ENCODE data around the gene GRIN2A.

GRIN2A gene

DNA sequence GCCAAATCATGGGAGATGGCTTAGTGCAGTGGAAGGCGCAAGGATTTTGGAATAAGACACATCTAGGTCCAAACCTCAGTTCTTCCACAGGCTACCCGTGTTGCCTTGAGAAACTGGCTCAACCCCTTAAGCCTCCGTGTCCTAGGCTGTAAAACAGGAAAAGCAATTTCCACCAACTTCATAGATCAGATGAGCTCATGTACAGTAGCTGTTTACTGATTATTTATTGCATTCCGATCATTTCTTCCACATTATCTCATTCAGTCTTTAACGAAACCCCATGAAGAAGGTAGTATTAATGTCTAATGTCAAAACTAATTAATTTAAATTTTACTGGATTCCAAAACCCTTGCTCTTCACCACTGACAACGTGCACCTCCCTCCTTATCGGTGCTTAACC lies 231.6 kb downstream of the GRIN2A start:
- Histone ChIP-seq H2AFZ (ENCODE audit: low read length, unreplicated experiment) (no peak overlapping the region), H3K27me3 (ENCODE audit: insufficient read depth, low read length) (no peaks in the 10 kb centered on the region), H3K36me3 (ENCODE audit: insufficient read depth, low read length) (no peaks in the 10 kb centered on the region), H3K27ac (ENCODE audit: low read depth, low read length) (no peak overlapping the region), H3K4me1 (ENCODE audit: control insufficient read depth, insufficient read depth, low read length, unreplicated experiment) (no peaks in the 10 kb centered on the region), H3K4me3 (ENCODE audit: low read depth, low read length) (no peak overlapping the region), H3K79me2 (ENCODE audit: control insufficient read depth, insufficient read depth, low read length, unreplicated experiment) (no peaks in the 10 kb centered on the region)

DNA sequence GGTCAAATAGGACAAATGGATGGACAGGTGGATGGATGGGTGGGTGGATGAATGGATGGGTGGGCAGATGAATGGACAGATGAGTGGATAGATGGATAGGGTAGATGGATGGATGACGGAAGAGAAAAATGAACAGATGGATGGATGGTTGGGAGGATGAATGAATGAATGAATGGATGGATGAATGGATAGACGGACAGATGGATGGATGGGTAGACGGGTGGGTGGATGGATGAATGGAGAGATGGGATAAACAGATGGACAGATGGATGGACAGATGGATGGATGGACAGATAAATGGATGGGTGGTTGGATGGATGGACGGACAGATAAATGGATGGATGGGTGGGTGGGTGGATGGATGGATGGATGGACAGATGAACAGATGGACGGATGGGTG lies 232.8 kb downstream of the GRIN2A start:
- Histone ChIP-seq H3K27ac (ENCODE audit: low read depth, low read length) (no peak overlapping the region), H2AFZ (ENCODE audit: low read length, unreplicated experiment) (no peak overlapping the region)

DNA sequence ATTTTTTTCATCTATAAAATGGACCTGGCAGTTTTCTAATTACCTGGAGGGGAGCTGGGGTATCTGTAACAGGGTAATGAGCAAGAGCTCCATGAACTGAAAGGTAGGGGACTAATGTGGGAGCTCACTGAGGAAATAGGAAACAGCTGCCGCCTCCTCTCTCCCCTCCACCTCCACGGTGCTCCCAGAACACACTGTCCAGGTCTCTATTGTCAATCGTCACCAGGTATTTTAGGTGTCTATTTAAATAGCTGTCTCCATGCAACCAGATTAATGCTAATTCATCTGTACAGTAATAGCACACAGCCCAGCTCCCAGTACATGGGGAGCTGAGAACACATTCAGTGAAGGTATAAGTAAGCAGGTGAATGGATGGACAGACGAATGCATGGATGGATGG lies 233.3 kb downstream of the GRIN2A start:
- no peak overlapping the region for H2AFZ ChIP-seq (ENCODE audit: low read length, unreplicated experiment)
- no peak overlapping the region for H3K27ac ChIP-seq (ENCODE audit: low read depth, low read length)
- no peaks in the 10 kb centered on the region for H3K79me2 ChIP-seq (ENCODE audit: control insufficient read depth, insufficient read depth, low read length, unreplicated experiment)
- H3K4me3 ChIP-seq (ENCODE audit: low read depth, low read length) = no peak overlapping the region
- H3K27me3 ChIP-seq (ENCODE audit: insufficient read depth, low read length) = no peaks in the 10 kb centered on the region
- H3K36me3 ChIP-seq (ENCODE audit: insufficient read depth, low read length) = no peaks in the 10 kb centered on the region
- H3K4me1 ChIP-seq (ENCODE audit: control insufficient read depth, insufficient read depth, low read length, unreplicated experiment) = no peaks in the 10 kb centered on the region

More for the DNA sequence above, 232.8 kb downstream of the GRIN2A start:
- Histone ChIP-seq H3K27me3 (ENCODE audit: insufficient read depth, low read length) (no peaks in the 10 kb centered on the region), H3K36me3 (ENCODE audit: insufficient read depth, low read length) (no peaks in the 10 kb centered on the region), H3K79me2 (ENCODE audit: control insufficient read depth, insufficient read depth, low read length, unreplicated experiment) (no peaks in the 10 kb centered on the region), H3K4me3 (ENCODE audit: low read depth, low read length) (no peak overlapping the region), H3K4me1 (ENCODE audit: control insufficient read depth, insufficient read depth, low read length, unreplicated experiment) (no peaks in the 10 kb centered on the region)

DNA sequence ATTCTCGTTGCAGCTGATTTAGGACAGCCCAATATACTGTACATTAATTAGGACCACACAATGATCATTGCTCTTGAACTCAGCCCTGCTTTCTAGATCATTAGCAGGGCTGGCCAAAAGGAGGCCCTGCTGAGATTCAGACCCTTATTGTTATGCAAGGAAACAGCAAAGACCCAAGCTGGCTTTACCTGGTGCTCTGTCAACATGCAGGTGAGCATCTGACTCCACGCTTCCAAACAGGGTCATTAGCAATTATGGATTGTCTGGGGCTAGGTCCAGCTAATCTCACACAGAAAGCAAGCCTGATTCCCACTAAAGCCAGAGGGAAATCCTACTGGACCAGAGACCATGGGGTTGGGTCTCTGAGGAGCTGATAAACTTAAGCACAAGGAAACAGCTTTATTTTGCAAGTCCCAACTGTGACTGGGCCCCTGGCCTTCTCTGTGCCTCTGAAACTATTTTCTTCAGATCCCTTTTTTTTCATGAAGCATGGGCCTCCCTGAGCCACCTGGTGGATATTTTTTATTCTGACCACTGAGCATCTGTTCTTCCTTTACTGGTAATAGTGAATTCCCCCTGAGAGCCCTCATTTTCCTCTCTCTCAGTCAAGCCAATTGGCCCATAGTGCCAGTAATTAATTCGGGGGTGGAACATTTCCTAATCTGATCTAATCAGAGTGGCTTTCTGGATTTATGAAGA lies 236.1 kb downstream of the GRIN2A start:
- Histone ChIP-seq H3K27me3 (ENCODE audit: insufficient read depth, low read length) (no peaks in the 10 kb centered on the region), H3K4me1 (ENCODE audit: control insufficient read depth, insufficient read depth, low read length, unreplicated experiment) (no peaks in the 10 kb centered on the region), H3K79me2 (ENCODE audit: control insufficient read depth, insufficient read depth, low read length, unreplicated experiment) (no peaks in the 10 kb centered on the region), H2AFZ (ENCODE audit: low read length, unreplicated experiment) (no peak overlapping the region), H3K4me3 (ENCODE audit: low read depth, low read length) (no peak overlapping the region), H3K36me3 (ENCODE audit: insufficient read depth, low read length) (no peaks in the 10 kb centered on the region), H3K27ac (ENCODE audit: low read depth, low read length) (no peak overlapping the region)

DNA sequence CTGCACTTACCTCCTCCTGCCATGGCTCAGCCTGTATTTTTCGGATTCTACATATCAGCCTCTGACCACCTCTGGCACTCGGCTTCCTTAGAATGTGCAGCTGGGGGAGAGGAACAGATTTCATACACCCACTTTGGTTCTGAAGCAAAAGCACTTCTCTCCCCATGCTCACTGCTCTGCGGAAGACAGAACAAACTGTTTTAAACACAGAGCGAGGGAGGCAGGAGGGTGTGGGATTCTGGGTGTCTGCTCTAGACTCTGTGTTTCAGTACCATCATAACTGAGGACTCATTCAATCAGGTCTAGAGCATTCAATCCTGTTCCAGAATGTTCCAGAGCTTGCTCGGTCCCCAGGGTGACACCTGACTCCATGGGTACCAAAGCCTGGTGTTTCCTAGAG lies 239.1 kb downstream of the GRIN2A start:
- Histone ChIP-seq H2AFZ (ENCODE audit: low read length, unreplicated experiment) (no peak overlapping the region), H3K4me1 (ENCODE audit: control insufficient read depth, insufficient read depth, low read length, unreplicated experiment) (no peaks in the 10 kb centered on the region), H3K79me2 (ENCODE audit: control insufficient read depth, insufficient read depth, low read length, unreplicated experiment) (no peaks in the 10 kb centered on the region), H3K27me3 (ENCODE audit: insufficient read depth, low read length) (no peaks in the 10 kb centered on the region), H3K4me3 (ENCODE audit: low read depth, low read length) (no peak overlapping the region), H3K36me3 (ENCODE audit: insufficient read depth, low read length) (no peaks in the 10 kb centered on the region), H3K27ac (ENCODE audit: low read depth, low read length) (no peak overlapping the region)

DNA sequence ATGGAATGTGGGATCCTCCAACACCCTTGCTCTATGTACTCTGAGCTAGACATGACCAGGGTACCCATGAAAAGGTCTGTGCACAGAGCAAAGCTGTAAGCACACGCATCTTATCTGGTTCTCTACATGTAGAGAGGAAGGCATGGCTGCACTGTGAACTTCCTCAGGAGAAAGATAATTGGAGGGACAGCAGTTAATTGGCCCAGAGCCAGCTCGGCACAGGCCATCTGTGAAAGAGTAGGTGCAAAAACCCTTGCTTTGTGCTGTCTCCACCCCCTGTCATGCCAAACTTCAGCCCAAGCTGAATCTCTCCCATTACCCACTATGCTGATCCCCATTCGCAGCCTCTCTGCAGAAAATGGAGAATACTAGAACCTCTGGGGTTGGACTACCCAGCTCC lies 241.0 kb downstream of the GRIN2A start:
- H3K27me3 ChIP-seq (ENCODE audit: insufficient read depth, low read length) = no peaks in the 10 kb centered on the region
- no peaks in the 10 kb centered on the region for H3K4me1 ChIP-seq (ENCODE audit: control insufficient read depth, insufficient read depth, low read length, unreplicated experiment)
- H3K36me3 ChIP-seq (ENCODE audit: insufficient read depth, low read length) = no peaks in the 10 kb centered on the region
- H3K4me3 ChIP-seq (ENCODE audit: low read depth, low read length) = no peak overlapping the region
- no peak overlapping the region for H3K27ac ChIP-seq (ENCODE audit: low read depth, low read length)
- no peaks in the 10 kb centered on the region for H3K79me2 ChIP-seq (ENCODE audit: control insufficient read depth, insufficient read depth, low read length, unreplicated experiment)
- no peak overlapping the region for H2AFZ ChIP-seq (ENCODE audit: low read length, unreplicated experiment)

DNA sequence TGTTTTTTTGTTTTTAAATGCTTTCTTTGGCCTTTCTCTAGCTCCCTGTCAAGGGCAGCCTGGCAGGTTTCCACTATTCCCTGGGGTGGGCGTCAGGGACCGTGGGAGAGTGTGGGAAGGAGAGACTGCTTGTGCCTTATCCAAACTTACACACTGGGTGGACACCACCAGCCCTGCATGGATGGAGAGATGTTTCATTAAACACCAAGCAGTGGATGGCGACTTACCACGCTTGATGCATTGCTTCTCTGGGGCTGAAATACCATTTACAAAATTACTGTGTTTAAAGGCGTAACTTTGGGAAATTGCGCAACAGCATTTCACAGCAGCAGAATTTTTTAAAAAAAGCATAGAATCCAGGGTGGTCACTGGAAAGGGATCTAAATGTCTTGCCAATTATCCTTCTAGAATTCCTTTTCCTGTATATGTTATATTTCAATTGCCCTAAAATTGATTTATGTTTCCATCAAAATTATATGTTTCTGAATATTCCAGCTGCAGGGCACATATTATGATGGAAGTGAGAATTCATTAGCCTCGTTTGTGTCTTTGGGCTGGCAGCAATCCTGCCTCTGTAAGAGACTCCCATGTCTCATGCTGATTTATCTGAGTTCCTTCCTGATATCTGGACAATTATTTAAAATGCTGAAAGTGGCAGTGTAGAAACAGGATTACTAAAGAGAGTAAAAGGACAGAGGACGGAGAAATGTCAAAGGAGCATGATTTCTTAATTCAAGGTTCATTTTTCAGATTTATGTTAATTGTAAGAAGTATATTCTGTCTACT lies 247.3 kb downstream of the GRIN2A start:
- H3K36me3 ChIP-seq (ENCODE audit: insufficient read depth, low read length) = no peaks in the 10 kb centered on the region
- no peak overlapping the region for H2AFZ ChIP-seq (ENCODE audit: low read length, unreplicated experiment)
- H3K4me1 ChIP-seq (ENCODE audit: control insufficient read depth, insufficient read depth, low read length, unreplicated experiment) = no peaks in the 10 kb centered on the region
- H3K27me3 ChIP-seq (ENCODE audit: insufficient read depth, low read length) = no peaks in the 10 kb centered on the region
- H3K27ac ChIP-seq (ENCODE audit: low read depth, low read length) = no peak overlapping the region
- H3K4me3 ChIP-seq (ENCODE audit: low read depth, low read length) = no peak overlapping the region
- no peaks in the 10 kb centered on the region for H3K79me2 ChIP-seq (ENCODE audit: control insufficient read depth, insufficient read depth, low read length, unreplicated experiment)

DNA sequence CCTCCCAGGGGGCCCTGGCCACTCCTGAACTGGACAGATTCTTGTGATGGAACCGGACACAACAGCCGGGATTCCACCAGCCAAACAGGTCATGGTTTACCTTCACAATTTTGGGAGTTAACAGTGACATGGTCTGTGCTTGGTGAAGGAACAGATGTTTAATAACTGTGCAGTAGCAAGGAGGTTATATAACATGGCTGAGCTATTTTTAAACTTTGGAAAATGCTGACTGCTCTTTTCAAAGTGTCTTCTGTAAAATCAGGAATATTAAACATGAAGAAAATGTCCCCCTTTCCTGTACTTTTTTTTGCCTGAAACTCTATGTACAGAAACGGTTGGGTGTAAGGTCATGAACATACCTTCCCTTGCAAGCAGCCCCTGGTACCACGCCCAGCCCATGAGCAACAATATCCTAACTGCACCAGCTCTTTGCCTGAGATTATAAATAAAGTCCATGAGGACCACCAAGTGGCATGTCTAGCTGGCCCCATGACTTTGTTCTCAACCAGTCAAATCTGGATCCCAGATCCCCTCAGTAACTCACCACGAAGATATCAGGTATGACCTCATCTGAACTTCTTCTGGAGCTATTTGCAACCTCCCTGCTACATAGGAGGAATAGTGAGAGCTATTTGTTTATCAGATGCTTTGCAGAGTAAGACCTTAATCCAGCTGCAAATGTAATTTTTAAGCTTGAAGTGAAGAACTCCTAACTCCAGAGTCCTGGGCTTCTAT lies 249.1 kb downstream of the GRIN2A start:
- H3K36me3 ChIP-seq (ENCODE audit: insufficient read depth, low read length) = no peaks in the 10 kb centered on the region
- H3K4me1 ChIP-seq (ENCODE audit: control insufficient read depth, insufficient read depth, low read length, unreplicated experiment) = no peaks in the 10 kb centered on the region
- no peaks in the 10 kb centered on the region for H3K27me3 ChIP-seq (ENCODE audit: insufficient read depth, low read length)
- H2AFZ ChIP-seq (ENCODE audit: low read length, unreplicated experiment) = no peak overlapping the region
- no peak overlapping the region for H3K27ac ChIP-seq (ENCODE audit: low read depth, low read length)
- no peak overlapping the region for H3K4me3 ChIP-seq (ENCODE audit: low read depth, low read length)
- H3K79me2 ChIP-seq (ENCODE audit: control insufficient read depth, insufficient read depth, low read length, unreplicated experiment) = no peaks in the 10 kb centered on the region

DNA sequence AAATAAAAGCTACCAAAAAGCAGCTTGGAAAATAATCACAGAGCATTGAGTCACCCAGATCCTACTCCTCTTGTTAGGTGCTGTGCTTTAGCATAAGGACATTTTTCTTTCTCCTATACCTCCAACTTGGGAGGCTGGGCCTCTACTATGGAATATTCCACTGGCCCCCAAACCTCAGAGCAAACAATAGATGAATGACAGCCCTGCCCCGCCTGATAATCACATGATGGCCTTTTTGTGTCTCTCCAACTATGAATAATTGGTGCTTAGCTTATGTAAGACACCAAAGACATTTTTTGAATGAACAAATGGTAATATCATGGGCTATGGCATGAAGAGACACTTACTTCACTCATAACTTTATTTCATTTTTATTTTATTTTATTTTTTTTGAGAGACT lies 250.2 kb downstream of the GRIN2A start:
- no peaks in the 10 kb centered on the region for H3K27me3 ChIP-seq (ENCODE audit: insufficient read depth, low read length)
- no peak overlapping the region for H3K27ac ChIP-seq (ENCODE audit: low read depth, low read length)
- H3K36me3 ChIP-seq (ENCODE audit: insufficient read depth, low read length) = no peaks in the 10 kb centered on the region
- no peak overlapping the region for H3K4me3 ChIP-seq (ENCODE audit: low read depth, low read length)
- no peaks in the 10 kb centered on the region for H3K4me1 ChIP-seq (ENCODE audit: control insufficient read depth, insufficient read depth, low read length, unreplicated experiment)
- H2AFZ ChIP-seq (ENCODE audit: low read length, unreplicated experiment) = no peak overlapping the region
- H3K79me2 ChIP-seq (ENCODE audit: control insufficient read depth, insufficient read depth, low read length, unreplicated experiment) = no peaks in the 10 kb centered on the region

DNA sequence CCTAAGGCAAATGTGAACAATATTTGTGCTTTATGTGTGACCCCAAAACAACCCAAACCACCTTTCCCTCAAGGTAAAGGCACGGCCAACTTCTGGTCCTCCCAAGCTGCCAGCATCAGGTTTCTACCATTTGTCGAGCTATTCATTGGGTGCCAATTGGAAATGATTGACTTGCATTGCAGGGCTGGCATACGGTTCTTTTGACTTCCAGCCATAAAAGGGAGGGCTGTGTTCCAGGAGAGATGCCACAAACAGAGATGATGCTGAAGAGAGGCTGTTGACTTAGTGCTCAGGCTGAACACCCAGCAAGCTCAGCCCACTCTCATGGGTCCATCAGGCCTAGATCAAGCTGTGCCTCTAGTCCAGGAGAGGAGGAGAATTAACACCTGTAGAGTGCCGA lies 252.4 kb downstream of the GRIN2A start:
- Histone ChIP-seq H3K4me1 (ENCODE audit: control insufficient read depth, insufficient read depth, low read length, unreplicated experiment) (no peaks in the 10 kb centered on the region), H3K27ac (ENCODE audit: low read depth, low read length) (no peak overlapping the region), H3K36me3 (ENCODE audit: insufficient read depth, low read length) (no peaks in the 10 kb centered on the region), H3K4me3 (ENCODE audit: low read depth, low read length) (no peak overlapping the region), H2AFZ (ENCODE audit: low read length, unreplicated experiment) (no peak overlapping the region), H3K27me3 (ENCODE audit: insufficient read depth, low read length) (no peaks in the 10 kb centered on the region), H3K79me2 (ENCODE audit: control insufficient read depth, insufficient read depth, low read length, unreplicated experiment) (no peaks in the 10 kb centered on the region)
